ENCODE results near the gene SUMF1. TPM values are rescaled to one million over a fixed set of nuclear protein-coding genes. Genes with fewer than 3 reads are reported as not detected.

Gene SUMF1
- total and polyA plus RNA-seq, 3 donors from 2014 or later, result 18.8 to 42.6 (median 27.6) TPM

DNA sequence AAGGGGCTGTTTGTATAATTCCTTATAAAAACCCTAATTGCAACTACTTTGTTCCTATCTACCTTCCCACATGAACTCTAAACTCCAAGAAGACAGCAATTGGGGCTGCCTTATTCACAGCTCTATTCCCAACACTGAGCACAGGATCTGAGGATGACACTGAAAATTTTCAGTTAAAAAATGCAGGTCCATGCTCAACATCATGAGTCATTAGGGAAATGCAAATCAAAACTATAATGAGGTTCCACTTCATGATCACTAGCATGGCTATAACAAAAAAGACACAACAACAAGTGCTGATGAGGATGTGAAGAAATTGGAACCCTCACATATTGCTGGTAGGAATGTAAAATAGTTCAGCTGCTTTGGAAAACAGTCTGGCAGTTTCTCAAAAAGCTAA, 12.9 kb downstream of the SUMF1 start:
- no peaks in the 10 kb centered on the region for H3K9me3 ChIP-seq
- no peak overlapping the region for H3K27ac ChIP-seq
- H3K4me1 ChIP-seq, result no peaks in the 10 kb centered on the region
- no peaks in the 10 kb centered on the region for H3K36me3 ChIP-seq (ENCODE audit: low read depth, missing control alignments)
- no peaks in the 10 kb centered on the region for H3K27me3 ChIP-seq
- intact Hi-C loops (cut with DNase I; ENCODE audit: low total_unique reads), result no loop called here
- DNase-seq, result no peak
- H3K4me3 ChIP-seq, result no peak overlapping the region
- TF ChIP-seq POLR2A (IDR thresholded peaks at IDR 0.05), result no peak
- TF ChIP-seq, protein P1, sequence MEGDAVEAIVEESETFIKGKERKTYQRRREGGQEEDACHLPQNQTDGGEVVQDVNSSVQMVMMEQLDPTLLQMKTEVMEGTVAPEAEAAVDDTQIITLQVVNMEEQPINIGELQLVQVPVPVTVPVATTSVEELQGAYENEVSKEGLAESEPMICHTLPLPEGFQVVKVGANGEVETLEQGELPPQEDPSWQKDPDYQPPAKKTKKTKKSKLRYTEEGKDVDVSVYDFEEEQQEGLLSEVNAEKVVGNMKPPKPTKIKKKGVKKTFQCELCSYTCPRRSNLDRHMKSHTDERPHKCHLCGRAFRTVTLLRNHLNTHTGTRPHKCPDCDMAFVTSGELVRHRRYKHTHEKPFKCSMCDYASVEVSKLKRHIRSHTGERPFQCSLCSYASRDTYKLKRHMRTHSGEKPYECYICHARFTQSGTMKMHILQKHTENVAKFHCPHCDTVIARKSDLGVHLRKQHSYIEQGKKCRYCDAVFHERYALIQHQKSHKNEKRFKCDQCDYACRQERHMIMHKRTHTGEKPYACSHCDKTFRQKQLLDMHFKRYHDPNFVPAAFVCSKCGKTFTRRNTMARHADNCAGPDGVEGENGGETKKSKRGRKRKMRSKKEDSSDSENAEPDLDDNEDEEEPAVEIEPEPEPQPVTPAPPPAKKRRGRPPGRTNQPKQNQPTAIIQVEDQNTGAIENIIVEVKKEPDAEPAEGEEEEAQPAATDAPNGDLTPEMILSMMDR (IDR thresholded peaks at IDR 0.05), result no peak

DNA sequence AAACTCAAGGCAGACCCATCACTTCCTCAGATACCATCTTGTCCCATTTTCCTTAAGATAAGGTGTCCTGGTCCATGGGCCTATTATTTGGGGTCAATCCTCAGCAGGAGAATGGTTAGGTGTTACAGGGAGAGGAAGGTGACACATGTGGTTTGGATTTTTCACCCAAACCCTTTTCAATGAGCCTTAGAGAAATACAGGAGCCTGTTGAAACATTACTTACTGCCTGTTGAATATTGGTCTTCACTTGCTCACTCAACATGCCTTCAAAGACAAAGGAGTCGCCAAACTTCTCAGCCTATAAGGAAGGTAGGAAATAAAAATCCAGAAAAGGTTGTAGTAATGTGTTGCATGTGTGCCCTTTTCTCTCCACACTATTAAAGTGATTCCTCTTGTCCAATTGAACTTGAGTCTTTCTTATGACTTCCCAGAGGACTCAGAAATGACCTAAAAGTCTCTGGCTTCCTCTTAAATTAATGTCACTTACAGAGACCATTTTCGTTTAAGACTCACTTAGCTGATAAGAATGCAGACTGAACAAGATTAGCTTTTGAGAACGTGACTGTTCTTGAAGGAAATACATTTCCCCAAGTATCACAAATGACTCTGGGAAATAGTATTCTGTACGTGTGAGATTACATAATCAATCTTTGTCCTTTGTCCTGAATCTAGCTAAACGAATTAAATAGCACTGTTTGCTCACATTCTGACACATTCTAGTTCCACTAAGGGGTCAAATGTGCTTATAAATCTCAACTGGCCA, 17.8 kb downstream of the SUMF1 start:
- Histone ChIP-seq H3K27ac (no peak overlapping the region), H3K4me3 (no peak overlapping the region), H3K36me3 (ENCODE audit: low read depth, missing control alignments) (no peaks in the 10 kb centered on the region), H3K4me1 (no peaks in the 10 kb centered on the region), H3K9me3 (no peaks in the 10 kb centered on the region), H3K27me3 (no peaks in the 10 kb centered on the region)
- TF ChIP-seq POLR2A (IDR thresholded peaks at IDR 0.05), result no peak
- TF ChIP-seq, protein P1 (IDR thresholded peaks at IDR 0.05), result no peak
- no peak for DNase-seq
- WGBS, 2 donors, result 65 to 80% methylated on average over 5 of the region's 5 CpGs
- intact Hi-C loops (cut with DNase I; ENCODE audit: low total_unique reads), result no loop called here

DNA sequence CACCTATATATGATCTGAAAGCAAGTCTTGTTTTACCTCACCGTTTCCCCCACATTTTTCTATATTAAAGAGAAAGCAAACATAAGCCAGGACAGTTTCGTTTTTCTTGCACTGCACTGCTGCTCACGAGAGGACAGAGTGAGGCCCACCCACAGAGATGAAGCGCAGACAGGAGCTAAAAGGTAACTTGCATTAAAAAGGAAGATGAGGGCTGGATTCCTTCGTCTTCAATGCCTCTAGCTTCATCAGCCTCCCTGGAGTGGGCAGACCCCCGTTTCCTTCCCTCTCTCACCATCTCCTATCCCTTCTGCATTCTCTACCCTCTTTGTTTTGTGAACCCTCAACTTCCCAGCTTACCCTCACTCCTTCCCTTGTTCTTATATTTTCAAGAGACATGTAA, 18.9 kb downstream of the SUMF1 start:
- no peak for TF ChIP-seq POLR2A (IDR thresholded peaks at IDR 0.05)
- TF ChIP-seq, protein P1 (IDR thresholded peaks at IDR 0.05), result no peak

DNA sequence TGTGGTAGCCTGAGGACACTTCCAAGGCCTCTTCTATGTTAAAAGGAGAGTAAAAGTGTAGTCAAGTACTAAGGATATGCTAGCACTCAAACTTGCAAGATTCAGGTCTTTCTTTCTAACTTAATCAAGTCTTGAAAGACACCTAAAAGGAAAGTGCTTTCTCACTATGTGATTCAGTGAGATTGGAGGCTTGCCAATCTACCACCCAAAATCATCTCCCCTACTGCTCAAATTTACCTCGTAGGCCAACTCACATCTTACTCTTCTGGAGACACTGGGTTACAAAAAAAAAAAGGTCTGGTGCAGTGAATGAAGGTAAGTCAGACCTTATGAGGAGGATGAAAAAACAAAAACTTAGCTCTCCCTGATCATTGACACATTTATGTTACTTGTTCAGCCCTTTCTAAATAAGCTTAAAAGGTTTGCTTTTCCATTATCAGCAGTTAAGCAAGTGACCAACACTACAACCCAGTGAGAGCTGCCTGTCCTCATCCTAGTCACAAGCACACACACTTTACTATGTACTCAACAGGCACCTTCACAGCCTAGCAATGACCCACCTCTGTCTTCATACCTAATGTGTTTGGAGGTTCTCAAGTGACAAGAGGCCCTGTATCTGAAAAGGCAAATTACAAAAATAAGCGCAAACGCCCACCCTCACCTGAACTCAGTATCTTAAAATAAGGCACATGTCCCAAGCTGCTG, 19.6 kb downstream of the SUMF1 start:
- no peaks in the 10 kb centered on the region for H3K4me1 ChIP-seq

More for the DNA sequence above, 18.9 kb downstream of the SUMF1 start:
- Histone ChIP-seq H3K27ac (no peak overlapping the region), H3K9me3 (no peaks in the 10 kb centered on the region), H3K27me3 (no peaks in the 10 kb centered on the region), H3K4me3 (no peak overlapping the region), H3K4me1 (no peaks in the 10 kb centered on the region), H3K36me3 (ENCODE audit: low read depth, missing control alignments) (no peaks in the 10 kb centered on the region)
- no peak for DNase-seq
- intact Hi-C loops (cut with DNase I; ENCODE audit: low total_unique reads), result no loop called here
- WGBS, 2 donors, result 82 to 87% methylated on average over 6 of the region's 6 CpGs

More for the DNA sequence above, 19.6 kb downstream of the SUMF1 start:
- H3K9me3 ChIP-seq, result no peaks in the 10 kb centered on the region
- TF ChIP-seq POLR2A (IDR thresholded peaks at IDR 0.05), result no peak
- TF ChIP-seq, protein P1 (IDR thresholded peaks at IDR 0.05), result no peak
- no peak overlapping the region for H3K4me3 ChIP-seq
- H3K27ac ChIP-seq, result no peak overlapping the region
- intact Hi-C loops (cut with DNase I; ENCODE audit: low total_unique reads), result no loop called here
- H3K36me3 ChIP-seq (ENCODE audit: low read depth, missing control alignments), result no peaks in the 10 kb centered on the region
- 91 to 92% methylated on average over 3 of the region's 3 CpGs for WGBS, 2 donors
- no peak for DNase-seq
- no peaks in the 10 kb centered on the region for H3K27me3 ChIP-seq
